Middle frontal gyrus (tissue), 1 donor: ENCODE data around the gene LMX1B.
"Not testable (repeated sequence)": the region's sequence is repeated elsewhere in the genome, so short reads cannot be mapped to it uniquely, and the experiment has no call there.

ENCODE experiments used
- DNase-seq: peaks from one replicate; pipeline ENCODE4 v3.0.0-alpha.2; 2015; ENCODE audit warnings: low spot score; ENCODE audit errors: extremely low spot score

Gene LMX1B

DNA sequence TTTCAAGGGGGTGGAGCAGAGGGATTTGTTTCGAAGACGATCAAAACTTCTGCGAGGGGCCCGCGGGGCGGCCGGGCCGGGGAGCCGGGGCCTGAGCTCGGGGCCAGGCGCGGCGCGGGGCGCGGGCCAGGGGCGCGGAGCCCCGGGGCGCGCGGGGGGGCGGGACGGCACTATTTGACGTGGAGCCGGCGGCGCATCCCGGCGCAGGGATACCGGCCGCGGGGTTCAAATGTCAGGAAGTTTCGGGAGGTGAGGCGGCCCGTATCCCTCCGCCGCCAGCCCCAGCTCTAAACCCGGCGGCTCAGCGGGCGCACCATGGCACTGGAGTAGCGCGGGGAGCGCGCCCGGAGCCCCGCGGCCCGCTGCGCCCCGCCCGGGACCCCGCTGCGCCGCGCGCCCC, at the start of gene LMX1B:
Gene LMX1B (plus strand): TSS at position 278 of the 400 bp plus-strand sequence. CDS start 522 bp downstream, outside the sequence.
- no peak for DNase-seq

DNA sequence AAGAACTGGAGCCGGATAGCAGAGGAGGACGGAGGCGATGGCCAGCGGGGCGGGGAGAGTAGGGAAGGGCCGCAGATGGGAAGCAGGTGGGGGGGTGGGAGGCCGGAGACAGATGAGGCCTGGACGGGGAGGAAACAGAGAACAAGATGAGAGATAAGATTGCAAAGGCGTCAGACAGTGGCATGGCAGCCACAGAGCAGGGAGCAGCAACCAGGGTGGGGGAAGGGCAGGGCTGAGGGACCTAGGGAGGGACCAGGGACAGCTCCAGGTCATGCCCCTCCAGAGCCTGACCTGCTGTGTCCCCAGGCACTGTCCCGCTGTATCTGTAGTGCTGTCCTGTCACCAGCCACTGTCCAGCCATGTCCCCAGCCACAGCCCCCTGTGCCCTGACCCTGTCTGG, 49.6 kb upstream of the LMX1B start:
- DNase-seq, result no peak

DNA sequence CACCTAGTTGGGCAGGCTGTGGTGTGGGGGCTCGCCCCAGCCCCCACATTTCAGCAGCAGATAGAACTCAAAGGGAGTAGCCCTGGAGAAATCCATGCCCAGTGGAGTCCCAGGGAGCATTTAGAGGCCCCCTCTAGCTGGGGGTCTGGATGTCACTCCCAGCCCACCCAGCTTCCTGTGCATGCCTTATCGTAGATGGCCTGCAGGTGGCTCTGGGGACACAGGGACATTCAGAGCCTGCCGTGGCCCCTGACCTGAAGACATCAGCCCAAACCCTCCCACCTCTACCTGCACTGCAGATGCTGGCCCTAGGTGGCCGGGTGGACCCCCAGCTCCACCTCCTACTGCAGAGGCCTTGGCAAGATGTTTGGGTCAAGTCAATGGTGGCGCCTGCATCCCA, 49.0 kb upstream of the LMX1B start:
- DNase-seq, result no peak

DNA sequence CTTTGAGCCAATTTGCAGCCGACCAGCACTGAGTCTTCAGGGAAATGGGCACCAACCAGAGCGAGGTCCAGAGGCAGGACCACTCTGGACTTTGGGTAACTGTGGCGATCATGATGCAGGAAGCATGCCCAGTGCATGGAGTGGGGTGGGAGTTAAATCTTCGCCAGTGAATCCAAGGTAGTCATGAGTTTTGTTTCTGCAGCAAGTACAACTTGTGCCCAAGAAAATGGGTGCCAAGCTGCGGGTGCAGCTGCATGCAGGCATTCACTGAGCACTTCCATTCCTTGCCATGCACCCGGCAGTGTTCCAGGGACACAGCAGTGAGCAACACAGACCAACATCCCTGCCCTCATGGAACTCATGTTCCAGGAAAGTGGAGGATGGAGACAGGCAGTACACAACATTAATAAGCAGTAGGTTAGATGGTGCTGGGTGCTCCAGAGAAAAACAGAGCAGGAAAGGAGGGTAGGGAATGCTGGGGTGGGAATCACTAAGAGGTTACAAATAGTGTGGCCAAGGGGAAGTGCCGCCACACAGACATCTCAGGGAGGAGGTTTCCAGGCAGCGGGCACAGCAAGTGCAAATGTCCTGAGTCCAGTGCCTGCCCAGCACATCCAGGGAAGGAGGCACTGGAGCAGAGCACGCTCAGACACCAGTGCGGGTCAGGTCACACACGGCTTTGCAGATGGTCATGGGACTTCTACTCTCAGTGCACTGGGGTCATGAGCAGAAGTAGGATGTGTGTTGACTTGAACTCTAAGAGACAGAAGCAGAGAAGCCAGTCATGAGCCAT, 48.2 kb upstream of the LMX1B start:
- no peak for DNase-seq

DNA sequence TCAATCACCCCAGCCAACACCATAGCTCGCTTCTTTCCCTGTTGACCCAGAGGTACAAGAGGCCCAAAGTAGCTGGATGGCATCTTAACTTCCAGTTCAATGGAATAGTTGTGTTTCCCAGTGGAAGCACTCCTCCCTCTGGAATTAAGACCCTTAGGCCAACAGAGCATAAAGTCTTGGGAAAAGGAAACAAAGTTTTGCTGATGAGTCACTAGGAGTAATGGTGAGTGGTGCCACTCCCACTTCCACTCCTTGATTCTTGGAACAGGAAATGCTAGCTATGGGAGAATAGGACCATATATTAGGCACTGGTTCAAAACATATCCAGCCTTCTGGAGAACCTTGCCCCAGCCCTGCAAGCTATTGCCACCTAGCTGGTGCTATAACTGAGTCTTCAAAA, 44.7 kb upstream of the LMX1B start:
- no peak for DNase-seq

DNA sequence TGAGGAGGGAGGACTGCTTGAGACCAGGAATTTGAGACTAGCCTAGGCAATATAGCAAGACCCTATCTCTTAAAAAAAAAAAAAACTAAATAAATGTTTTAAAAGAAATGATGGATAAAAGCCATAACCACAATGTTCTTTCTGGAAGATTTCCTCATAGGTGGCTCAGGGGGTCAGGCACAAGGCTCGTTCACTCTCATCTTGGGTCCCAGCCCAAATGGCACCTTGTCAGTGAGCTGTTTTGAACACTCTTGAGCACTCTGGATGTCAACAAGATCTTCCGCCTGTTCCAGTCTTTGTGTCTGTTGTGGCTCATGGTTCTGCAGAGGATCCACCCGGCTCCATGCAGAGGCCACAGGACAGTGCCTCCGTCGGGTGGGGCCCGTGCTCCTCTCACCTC, 35.7 kb upstream of the LMX1B start:
- DNase-seq, result no peak

DNA sequence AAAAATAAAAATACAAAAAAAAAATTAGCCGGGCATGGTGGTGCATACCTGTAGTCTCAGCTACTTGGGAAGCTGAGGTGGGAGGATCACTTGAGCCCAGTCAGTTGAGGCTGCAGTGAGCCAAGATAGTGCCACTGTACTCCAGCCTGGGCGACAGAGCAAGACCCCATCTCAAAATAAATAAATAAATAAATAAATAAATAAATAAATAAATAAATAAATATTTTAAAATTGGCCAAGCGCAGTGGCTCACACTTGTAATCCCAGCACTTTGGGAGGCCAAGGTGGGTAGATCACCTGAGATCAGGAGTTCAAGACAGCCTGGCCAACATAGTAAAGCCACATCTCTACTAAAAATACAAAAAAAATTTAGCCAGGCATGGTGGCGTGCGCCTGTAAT, 33.4 kb upstream of the LMX1B start:
- DNase-seq, result not testable (repeated sequence)

DNA sequence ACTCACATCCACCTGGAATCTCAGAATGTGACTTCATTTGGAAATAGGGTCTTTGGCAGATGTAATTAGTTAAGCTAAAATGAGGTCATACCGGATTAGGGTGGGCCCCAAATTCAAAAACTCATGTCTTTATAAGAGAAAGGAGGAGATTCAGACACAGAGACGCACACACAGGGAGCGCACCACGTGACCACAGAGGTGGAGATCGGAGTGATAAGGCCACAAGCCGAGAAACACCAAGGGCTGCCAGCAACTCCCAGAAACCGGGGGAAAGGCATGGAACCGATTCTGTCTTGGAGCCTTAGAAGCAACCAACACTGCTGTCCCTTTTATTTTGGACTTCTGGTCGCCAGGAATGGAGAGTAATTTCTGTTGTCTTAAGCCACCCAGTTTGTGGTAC, 31.8 kb upstream of the LMX1B start:
- no peak for DNase-seq

DNA sequence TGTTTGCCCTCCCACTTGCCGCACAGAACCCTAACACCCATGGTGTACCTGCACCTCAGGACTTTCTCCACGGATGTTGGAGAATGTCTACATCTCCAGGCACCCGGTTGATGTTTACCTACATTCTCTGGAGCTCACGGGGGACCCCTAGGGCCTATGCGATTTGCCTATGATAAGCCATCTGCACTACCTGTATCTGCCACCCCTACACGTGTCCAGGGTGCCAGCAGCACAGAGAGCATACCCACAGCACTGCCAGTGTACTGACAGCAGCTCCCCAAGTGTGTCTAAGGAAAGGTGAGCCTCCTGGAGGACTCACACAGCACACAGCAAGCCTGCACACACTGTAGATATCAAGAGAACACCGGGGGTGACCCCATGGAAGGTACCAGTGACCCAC, 31.3 kb upstream of the LMX1B start:
- no peak for DNase-seq

DNA sequence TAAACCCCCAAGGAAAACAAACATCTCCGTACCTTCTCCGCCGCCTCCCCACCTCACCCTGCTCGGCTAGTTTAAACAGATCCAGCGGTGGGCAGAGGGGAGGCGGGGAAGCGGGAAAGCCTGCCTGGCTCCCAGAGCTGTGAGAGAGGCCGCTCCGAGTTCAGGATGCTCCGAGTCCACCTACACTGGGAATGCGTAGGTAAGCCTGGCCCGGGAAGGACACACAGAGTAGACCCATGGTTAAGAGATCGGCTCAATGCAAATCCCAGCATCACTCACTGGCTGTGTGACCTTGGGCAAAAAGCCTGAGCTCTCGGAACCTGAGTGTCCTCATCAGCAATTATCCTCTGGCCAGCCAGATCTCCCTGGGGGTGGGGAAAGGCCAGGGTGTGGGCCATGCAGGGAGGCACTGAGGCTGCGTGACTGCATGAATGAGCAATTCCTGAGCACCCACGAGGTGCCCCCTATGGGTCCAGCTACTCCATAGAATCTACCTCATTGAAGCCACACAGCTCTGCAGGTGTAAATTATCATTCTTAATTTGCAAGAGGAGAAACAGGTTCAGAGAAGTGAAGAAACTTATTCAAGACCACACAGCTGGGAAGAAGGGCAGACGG, 30.5 kb upstream of the LMX1B start:
- DNase-seq, result no peak

DNA sequence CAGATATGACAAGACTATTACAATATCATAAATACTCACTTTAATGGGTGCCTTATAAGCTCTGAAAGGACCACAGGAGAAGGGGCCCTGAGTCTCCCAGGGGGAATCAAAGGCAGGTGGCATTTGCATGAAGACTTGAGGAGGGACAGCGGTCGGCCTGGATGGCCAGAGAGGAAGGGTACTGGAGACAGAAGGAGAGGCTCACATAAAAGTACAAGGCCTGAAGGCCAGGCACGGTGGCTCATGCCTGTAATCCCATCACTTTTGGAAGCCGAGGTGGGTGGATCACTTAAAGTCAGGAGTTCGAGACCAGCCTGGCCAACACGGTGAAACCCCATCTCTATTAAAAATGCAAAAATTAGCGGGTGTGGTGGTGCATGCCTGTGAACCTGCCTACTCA, 29.1 kb upstream of the LMX1B start:
- no peak for DNase-seq

DNA sequence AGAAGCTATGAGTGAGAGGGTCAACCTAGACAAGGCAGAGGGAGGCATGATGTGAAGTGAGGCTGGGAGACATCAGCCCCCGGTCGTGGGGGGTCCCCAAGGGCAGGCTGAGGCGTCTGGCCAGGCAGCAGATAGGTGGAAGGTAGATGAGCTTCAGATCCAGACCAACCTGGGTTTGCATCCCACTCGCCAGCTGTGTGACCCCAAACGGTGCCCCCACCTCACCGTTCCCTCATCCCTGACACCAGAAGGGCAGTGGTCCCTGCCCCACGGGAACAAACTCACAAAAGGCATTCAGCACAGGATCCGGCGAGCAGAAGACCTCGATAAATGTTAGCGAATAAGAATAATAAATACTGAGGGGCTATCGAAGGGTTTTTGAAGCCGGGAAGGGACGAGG, 27.5 kb upstream of the LMX1B start:
- no peak for DNase-seq

DNA sequence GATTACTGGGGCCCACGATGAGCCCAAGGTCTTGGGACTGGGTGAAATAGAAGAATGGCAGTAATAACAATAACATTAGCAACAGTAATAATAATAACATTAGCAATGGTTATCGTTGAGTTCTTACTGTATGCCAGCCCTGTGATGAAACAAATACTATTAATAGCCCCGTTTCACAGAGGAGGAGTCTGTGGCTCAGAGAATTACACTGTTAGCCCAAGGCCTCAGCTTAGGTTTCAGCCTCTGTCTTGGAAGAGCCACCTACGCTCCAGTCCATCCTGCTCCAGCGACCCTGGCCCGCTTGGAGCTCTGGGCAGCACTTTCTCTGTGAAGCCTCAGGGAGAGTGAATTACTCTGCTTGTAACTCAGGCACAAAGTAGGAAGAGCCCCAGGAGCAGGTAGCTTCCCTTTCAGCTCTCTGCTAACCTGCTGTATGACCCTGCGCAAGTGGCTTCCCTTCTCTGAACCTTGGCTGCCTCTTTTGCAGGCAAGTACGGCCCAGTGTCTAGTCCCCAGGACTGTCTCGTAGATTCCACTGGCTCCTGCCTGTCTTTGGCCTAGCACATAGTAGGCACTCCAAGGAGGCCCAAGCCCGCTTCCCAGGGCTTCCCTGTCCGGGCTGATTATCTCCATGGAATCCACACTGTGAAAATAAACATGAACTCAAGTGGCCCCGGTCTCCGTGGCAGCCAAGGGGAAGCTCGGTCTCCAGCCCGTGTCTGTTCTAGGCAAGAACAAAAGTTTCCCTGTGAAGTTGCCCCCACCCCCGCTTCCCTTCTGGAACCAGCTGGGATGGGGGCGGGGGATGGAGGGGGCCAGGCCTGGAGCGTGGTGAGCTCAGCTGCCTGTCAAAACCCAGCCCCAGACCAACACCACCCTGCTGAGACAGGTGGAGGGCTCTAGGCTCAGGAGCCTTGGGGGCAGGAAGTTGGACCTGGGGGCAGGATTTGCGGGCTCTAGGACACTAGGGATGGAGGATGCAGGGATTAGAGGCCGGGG, 26.2 kb upstream of the LMX1B start:
- DNase-seq, result peak; percentile 9

DNA sequence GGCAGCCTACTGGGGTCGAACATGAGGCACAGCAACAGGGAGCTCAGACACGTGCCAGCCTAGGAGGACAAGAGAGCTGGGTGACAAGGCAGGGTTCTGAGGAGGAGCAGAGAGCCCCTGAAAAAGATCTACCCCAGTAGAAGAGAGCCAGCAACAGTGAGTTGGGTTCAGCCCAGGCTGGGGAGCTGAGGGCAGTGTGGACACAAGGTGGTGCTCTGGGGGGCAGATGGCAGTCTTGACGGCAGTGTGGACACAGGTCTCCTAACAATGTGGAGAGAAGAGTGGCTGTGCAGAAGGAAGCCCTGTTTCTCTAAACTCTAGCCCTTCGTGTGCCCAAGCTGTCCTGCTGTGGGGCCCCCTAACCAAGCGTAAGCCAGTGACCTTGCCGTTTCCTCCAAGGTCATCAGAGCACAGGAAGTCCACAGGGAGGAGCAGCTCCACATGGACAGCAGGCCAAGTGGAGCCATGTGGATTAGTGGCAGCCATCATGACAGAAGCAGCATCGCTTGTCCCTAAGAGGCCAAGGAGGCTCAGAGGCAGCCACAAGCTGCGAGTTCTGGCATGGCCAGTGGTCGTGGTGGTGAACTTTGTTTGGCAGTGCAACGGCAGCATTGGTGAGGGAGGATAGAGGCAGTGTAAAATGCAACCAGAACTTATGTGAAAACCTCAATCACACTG, 25.1 kb upstream of the LMX1B start:
- no peak for DNase-seq

DNA sequence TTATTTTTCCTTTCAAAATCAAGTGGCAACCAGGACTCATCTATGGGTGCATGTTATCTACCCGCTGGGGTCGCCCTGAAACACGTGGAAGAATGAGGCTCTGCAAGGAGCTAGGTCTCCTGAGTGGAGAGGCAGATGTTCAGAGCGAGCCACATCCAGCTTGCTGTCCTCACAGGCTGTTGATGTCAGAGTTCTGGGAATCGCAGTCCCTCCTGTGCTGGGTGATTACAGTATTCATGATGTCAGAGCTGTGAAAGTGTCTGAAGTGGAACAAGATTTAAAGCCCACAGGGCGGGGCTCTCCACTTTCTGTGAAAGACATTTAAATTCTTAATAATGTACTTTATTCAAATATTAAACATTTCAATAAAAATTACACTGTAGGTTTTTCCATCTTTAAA, 24.4 kb upstream of the LMX1B start:
- no peak for DNase-seq

DNA sequence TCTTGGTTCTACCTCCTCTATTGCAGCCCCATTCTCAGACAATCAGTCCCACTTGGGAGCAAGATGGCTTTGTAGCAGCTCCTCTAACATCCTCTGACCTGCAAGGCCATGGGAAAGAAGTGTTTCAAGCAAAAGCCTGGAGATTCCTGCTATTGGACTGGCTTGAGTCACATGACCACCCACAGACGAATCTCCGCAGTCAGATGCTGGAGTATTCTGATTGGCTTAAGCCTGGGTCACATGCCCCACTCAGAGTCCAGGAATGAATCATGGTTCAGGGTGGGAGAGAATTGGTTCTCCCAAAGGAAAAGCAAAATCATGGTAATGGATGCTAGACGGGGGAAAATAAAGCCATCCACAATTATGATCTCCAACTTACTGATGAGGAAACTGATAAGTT, 22.6 kb upstream of the LMX1B start:
- DNase-seq, result no peak

DNA sequence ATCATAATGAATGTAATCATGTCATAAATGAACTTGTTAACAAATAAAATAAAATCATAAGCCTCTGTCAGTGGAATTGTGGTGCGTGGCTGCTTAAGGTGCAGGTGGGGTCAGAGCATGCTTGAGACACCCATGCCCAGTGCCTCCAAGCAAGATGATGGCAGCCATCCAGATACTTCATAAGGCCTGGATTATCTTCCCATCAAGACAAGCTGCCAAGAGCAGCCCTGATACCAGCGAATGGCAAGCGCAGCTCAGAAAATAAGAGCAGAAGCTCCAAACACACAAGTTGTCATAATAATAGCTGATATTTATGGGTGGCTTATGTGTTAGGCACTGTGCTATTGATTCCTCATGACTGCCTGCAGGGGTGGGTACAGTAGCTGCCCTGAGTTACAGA, 21.8 kb upstream of the LMX1B start:
- DNase-seq, result no peak

DNA sequence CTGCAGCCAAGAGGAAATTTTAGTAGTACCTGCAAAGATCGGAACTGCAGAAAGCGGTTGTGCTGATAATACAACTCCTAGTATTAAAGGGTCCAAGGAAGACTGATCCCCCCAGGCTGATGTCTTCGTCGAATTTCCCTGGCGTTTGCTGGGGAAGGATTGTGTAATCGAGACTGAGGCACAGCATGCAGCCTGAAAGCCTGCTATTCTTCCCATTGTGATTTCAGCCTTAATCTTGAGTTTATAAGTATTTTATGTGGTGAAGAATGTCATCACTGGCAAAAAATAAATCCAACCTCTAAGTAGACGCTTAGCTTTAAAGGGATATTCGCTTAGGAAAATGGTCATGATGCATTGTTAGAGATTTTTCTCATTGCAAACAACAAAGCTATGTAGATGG, 21.3 kb upstream of the LMX1B start:
- no peak for DNase-seq

DNA sequence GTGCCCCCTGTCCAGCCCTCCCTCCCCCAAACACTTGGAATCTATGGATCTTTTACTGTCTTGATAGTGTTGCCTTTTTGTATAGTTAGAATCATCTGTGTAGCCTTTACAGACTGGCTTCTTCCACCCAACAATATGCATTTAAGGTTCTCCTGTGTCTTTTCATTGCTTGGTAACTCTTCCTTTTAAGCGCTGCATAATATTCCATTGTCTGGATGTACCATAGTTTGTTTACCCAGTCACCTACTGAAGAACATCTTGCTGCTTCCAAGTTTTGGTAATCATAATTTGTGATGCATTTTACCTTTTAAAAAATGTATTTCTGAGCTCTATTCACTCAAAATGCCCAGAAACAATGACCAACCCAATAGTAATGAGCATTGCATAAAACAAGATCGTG, 17.7 kb upstream of the LMX1B start:
- no peak for DNase-seq

DNA sequence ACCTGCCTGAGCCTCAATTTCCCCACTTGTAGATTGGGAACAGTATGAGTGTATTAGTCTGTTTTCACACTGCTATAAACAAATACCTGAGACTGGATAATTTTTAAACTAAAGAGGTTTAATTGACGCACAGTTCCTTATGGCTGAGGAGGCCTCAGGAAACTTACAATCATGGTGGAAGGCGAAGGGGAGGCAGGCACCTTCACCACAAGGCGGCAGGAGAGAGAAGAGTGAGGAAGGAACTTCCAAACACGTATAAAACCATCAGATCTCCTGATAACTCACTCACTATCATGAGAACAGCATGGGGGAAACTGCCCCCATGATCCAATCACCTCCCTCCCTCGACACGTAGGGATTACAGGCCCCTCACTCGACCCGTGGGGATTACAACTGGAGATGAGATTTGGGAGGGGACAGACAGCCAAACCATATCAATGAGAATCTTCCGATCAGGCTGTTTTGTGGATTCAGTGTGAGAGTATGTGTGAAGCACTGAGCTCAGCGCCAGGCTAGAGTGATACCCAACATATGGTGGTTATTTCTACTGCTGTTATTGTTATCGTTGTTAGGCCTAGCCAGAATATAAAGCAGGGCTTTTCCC, 14.6 kb upstream of the LMX1B start:
- DNase-seq, result no peak
